Adrenal gland (tissue), 12 donors: ENCODE measurements around the gene UBAP1L. TPM values are rescaled to one million over a fixed set of nuclear protein-coding genes. Genes with fewer than 3 reads are reported as not detected.

Source experiments
- DNase-seq, 7 donors: peaks; one replicate each; pipeline ENCODE4 v3.0.0-alpha.2; 2019 to 2020
- H3K27ac ChIP-seq, 5 donors: fragments of 200-600 bp; sonication (generic) in 4 of 5; 1 replicate in 3 of 5; 2 replicates in 2 of 5; pipeline versions ENCODE4 v1.5.1 to v1.8.0; 2016 to 2020; ENCODE audit warnings: mild to moderate bottlenecking in 1 of 5
- H3K27me3 ChIP-seq: fragments of 200-600 bp; 2 replicates; pipeline ENCODE4 v1.8.0; 2021
- H3K36me3 ChIP-seq, 2 donors: fragments of 200-600 bp; replicated peaks in 1 of 2; 1 replicate in 1 of 2; 2 replicates in 1 of 2; pipeline versions ENCODE4 v1.5.1 to v1.8.0; 2018 to 2022
- H3K4me1 ChIP-seq, 2 donors: fragments of 200-600 bp; replicated peaks in 1 of 2; 1 replicate in 1 of 2; 2 replicates in 1 of 2; pipeline versions ENCODE4 v1.5.1 to v1.8.0; 2018 to 2021
- H3K4me3 ChIP-seq, 4 donors: fragments of 200-600 bp; sonication (generic) in 3 of 4; one replicate each; pipeline ENCODE4 v1.5.1; 2016 to 2018
- H3K9me3 ChIP-seq, 3 donors: fragments of 200-600 bp; sonication (generic) in 1 of 3; replicated peaks in 1 of 3; 1 replicate in 2 of 3; 2 replicates in 1 of 3; pipeline versions ENCODE4 v1.5.1 to v1.8.0; 2016 to 2021
- CTCF ChIP-seq, 6 experiments: fragments of 450-650 bp in 4 of 6; fragments of 200-600 bp in 2 of 6; sonication (generic) in 1 of 6; IDR thresholded peaks; 1 replicate in 5 of 6; 2 replicates in 1 of 6; pipeline versions ENCODE4 v1.5.1 to v1.8.0; 2016 to 2021; ENCODE audit warnings: antibody characterized with exemption in 6 of 6, mild to moderate bottlenecking in 2 of 6, moderate library complexity in 1 of 6
- POLR2A ChIP-seq, 2 donors: fragments of 450-650 bp; IDR thresholded peaks; one replicate each; pipeline ENCODE4 v1.6.1; 2017; ENCODE audit warnings: antibody characterized with exemption in 2 of 2, mild to moderate bottlenecking in 2 of 2, moderate library complexity in 1 of 2
- WGBS, 4 donors: extraction: QIAGEN DNeasy Blood & Tissue Kit in 2 of 4; methylation state at CpG; one replicate each; pipeline versions ENCODE4 v1.1.5 to v1.1.7; 2013 to 2017; 5-methylcytosine and 5-hydroxymethylcytosine counted together
- intact Hi-C, 2 donors: fragments of 100-400 bp; cut with DNase I; formaldehyde crosslinking; loops; one replicate each; pipeline versions ENCODE4 v1.14.1 to v1.15.0; 2022 to 2023
- polyA plus RNA-seq, 3 donors: library from polyadenylated mRNA; stranded (reverse); fragments of 200-250 nt in 2 of 3; fragments of 350-450 nt in 1 of 3; fragmentation: Illumina TruSeq in 1 of 3; extraction: RNeasy Lipid Tissue Mini Kit (QIAGEN cat#74804) in 1 of 3; gene quantifications; one replicate each; pipeline ENCODE4 v1.2.3, GENCODE V29; 2013 to 2014
- total RNA-seq, 9 donors: library from RNA; depleted of rRNA in 4 of 9; stranded (reverse); fragments of >200 nt in 4 of 9; fragments of 120-200 nt in 1 of 9; fragmentation: NEBNext Ultra II Directional in 1 of 9; extraction: Animal tissue kit (Norgen Biotek cat#: 25700) in 1 of 9; gene quantifications; one replicate each; pipeline versions ENCODE4 v1.1.0 to v1.2.4, GENCODE V29; 2013 to 2023
- donor health status: healthy with polysubstance abuse.
- donor health status: Bipolar disorder and iron deficiency.
- donor health status: DM: yes; HTN: yes; CAD: no.
- donor health status: DM: no; HTN: no; CAD: no.
- donor health status: DM: no; HTN: no; CAD: no.
- donor health status: DM: yes; HTN: yes; CAD: no.

The UBAP1L gene
- total and polyA plus RNA-seq, 12 donors: 0.48 to 34.9 (median 2.9) TPM

GRCh38 chr15:65071381-65071811 lies 43.6 kb downstream of the UBAP1L start:
- peak overlapping the region in 1 of 5 donors; percentile 3 for H3K27ac ChIP-seq
- H3K36me3 ChIP-seq: no peaks in the 10 kb centered on the region
- no peaks in the 10 kb centered on the region for H3K9me3 ChIP-seq
- TF ChIP-seq POLR2A (IDR thresholded peaks at IDR 0.05) (no peak), CTCF (IDR thresholded peaks at IDR 0.05) (no peak)
- H3K4me1 ChIP-seq: peaks cover 0 to 14% of the 10 kb centered on the region in 2 donors
- no peak overlapping the region for H3K4me3 ChIP-seq
- no peak for DNase-seq
- 44 to 72% (median 59%) methylated on average over 3 to 5 of the region's 5 CpGs for WGBS, 4 donors
- peaks cover 16% of the 10 kb centered on the region for H3K27me3 ChIP-seq
- intact Hi-C loops: no loop called here

- peak overlapping the region in 2 of 5 donors; percentile 4 to 64 for H3K27ac ChIP-seq
- no peak for DNase-seq
These were observed 45.0 kb downstream of the UBAP1L start for GRCh38 chr15:65069779-65070546.

GRCh38 chr15:65069179-65069578 lies 45.8 kb downstream of the UBAP1L start:
- no peaks in the 10 kb centered on the region for H3K9me3 ChIP-seq
- peaks cover 0 to 14% of the 10 kb centered on the region in 2 donors for H3K4me1 ChIP-seq
- peak overlapping the region in 1 of 5 donors; percentile 64 for H3K27ac ChIP-seq
- H3K4me3 ChIP-seq: no peak overlapping the region
- intact Hi-C loops: no loop called here
- 65 to 75% (median 73%) methylated on average over 1 of the region's 1 CpG for WGBS, 4 donors
- H3K27me3 ChIP-seq: peaks cover 25% of the 10 kb centered on the region
- TF ChIP-seq CTCF (IDR thresholded peaks at IDR 0.05) (no peak), POLR2A (IDR thresholded peaks at IDR 0.05) (no peak)
- peak in 1 of 7 donors; percentile 47 for DNase-seq
- H3K36me3 ChIP-seq: no peaks in the 10 kb centered on the region

More at GRCh38 chr15:65069779-65070546, 45.0 kb downstream of the UBAP1L start:
- Histone ChIP-seq H3K4me1 (peaks cover 0 to 14% of the 10 kb centered on the region in 2 donors), H3K9me3 (no peaks in the 10 kb centered on the region), H3K4me3 (no peak overlapping the region), H3K27me3 (peaks cover 25% of the 10 kb centered on the region), H3K36me3 (no peaks in the 10 kb centered on the region)
- WGBS, 4 donors: 66 to 81% (median 73%) methylated on average over 3 to 5 of the region's 5 CpGs
- intact Hi-C loops: no loop called here
- TF ChIP-seq CTCF (IDR thresholded peaks at IDR 0.05) (no peak), POLR2A (IDR thresholded peaks at IDR 0.05) (no peak)

GRCh38 chr15:65068403-65068788 lies 46.6 kb downstream of the UBAP1L start:
- Histone ChIP-seq H3K27ac (peak overlapping the region in 2 of 5 donors; percentile 49 to 64), H3K4me3 (no peak overlapping the region), H3K27me3 (peaks cover 25% of the 10 kb centered on the region), H3K4me1 (peaks cover 0 to 14% of the 10 kb centered on the region in 2 donors), H3K36me3 (no peaks in the 10 kb centered on the region), H3K9me3 (no peaks in the 10 kb centered on the region)
- DNase-seq: no peak
- 78 to 96% (median 88%) methylated on average over 2 to 3 of the region's 3 CpGs for WGBS, 4 donors
- TF ChIP-seq CTCF (IDR thresholded peaks at IDR 0.05) (no peak), POLR2A (IDR thresholded peaks at IDR 0.05) (no peak)
- intact Hi-C loops: no loop called here
